CD4-positive, alpha-beta memory T cell (primary cell): ENCODE data around the gene C16orf74. TPM values are rescaled to one million over a fixed set of nuclear protein-coding genes. Genes with fewer than 3 reads are reported as not detected.

Experiments
- CTCF ChIA-PET: fragments of 350-600 bp; sonication (Branson Sonifier 250); formaldehyde crosslinking; loops from one replicate; lab custom pipeline; 2021; ENCODE audit warnings: inconsistent platforms; ENCODE audit not compliant: partially characterized antibody; lab: Charles Lee
- POLR2A ChIA-PET: fragments of 350-600 bp; sonication (Branson Sonifier 250); formaldehyde crosslinking; loops from one replicate; lab custom pipeline; 2021; ENCODE audit not compliant: partially characterized antibody; lab: Charles Lee
- DNase-seq, 5 donors: peaks; one replicate each; pipeline versions ENCODE4 v3.0.0 to v3.0.0-alpha.2; 2020 to 2022; ENCODE audit warnings: mixed read lengths in 1 of 5
- H3K27ac ChIP-seq: one replicate; pipeline ENCODE4 v1.7.0; 2013; ENCODE audit warnings: low read depth, low read length
- H3K27me3 ChIP-seq: 2 replicates; pipeline ENCODE4 v1.7.0; 2013; ENCODE audit warnings: mild to moderate bottlenecking, low read length, moderate library complexity; ENCODE audit not compliant: insufficient read depth
- H3K36me3 ChIP-seq: 2 replicates; pipeline ENCODE4 v1.7.0; 2013; ENCODE audit warnings: mild to moderate bottlenecking, low read length, moderate library complexity; ENCODE audit not compliant: insufficient read depth
- H3K4me1 ChIP-seq: 2 replicates; pipeline ENCODE4 v1.7.0; 2013; ENCODE audit warnings: mild to moderate bottlenecking, low read length, moderate library complexity; ENCODE audit not compliant: insufficient read depth
- H3K4me3 ChIP-seq, 2 donors: one replicate each; pipeline ENCODE4 v1.7.0; 2013; ENCODE audit warnings: low read length in 2 of 2, mild to moderate bottlenecking in 1 of 2
- H3K9me3 ChIP-seq, 2 donors: one replicate each; pipeline ENCODE4 v1.7.0; 2013; ENCODE audit warnings: low read length in 2 of 2, control low read depth in 1 of 2; ENCODE audit not compliant: control insufficient read depth in 1 of 2
- H3K27ac Mint-ChIP-seq, 7 donors: one replicate each; pipeline ENCODE4 v1.8.0; 2020 to 2021; ENCODE audit warnings: mixed read lengths in 7 of 7, mild to moderate bottlenecking in 6 of 7, inconsistent platforms in 3 of 7, moderate library complexity in 3 of 7
- H3K27me3 Mint-ChIP-seq, 2 donors: one replicate each; pipeline ENCODE4 v1.8.0; 2020 to 2021; ENCODE audit warnings: mixed read lengths in 2 of 2
- H3K36me3 Mint-ChIP-seq, 2 donors: one replicate each; pipeline ENCODE4 v1.8.0; 2020 to 2021; ENCODE audit warnings: mixed read lengths in 2 of 2, inconsistent platforms in 1 of 2, mild to moderate bottlenecking in 1 of 2
- H3K4me1 Mint-ChIP-seq, 4 donors: one replicate each; pipeline ENCODE4 v1.8.0; 2020 to 2021; ENCODE audit warnings: mixed read lengths in 4 of 4, mild to moderate bottlenecking in 1 of 4
- H3K4me3 Mint-ChIP-seq, 8 donors: one replicate each; pipeline ENCODE4 v1.8.0; 2020 to 2021; ENCODE audit warnings: mixed read lengths in 8 of 8, mild to moderate bottlenecking in 7 of 8, moderate library complexity in 6 of 8, inconsistent platforms in 3 of 8
- H3K9me3 Mint-ChIP-seq, 8 donors: one replicate each; pipeline ENCODE4 v1.8.0; 2020 to 2021; ENCODE audit warnings: mixed read lengths in 8 of 8, mild to moderate bottlenecking in 5 of 8, inconsistent platforms in 3 of 8, moderate library complexity in 1 of 8
- intact Hi-C: fragments of 100-400 bp; cut with micrococcal nuclease; formaldehyde crosslinking; loops from one replicate; pipeline ENCODE4 v1.15.1; 2023
- polyA plus RNA-seq, 2 donors: library from polyadenylated mRNA; unstranded; fragments of 300-500 nt; fragmentation: Illumina TruSeq; gene quantifications; one replicate each; pipeline ENCODE4 v1.2.3, GENCODE V29; 2021
- total RNA-seq, 2 experiments: library from RNA; stranded (reverse); gene quantifications; one replicate each; pipeline ENCODE4 v1.2.3, GENCODE V29; 2021

The C16orf74 gene
- total and polyA plus RNA-seq, 4 experiments from 2014 or later, result 11.7 to 16.5 (median 14.3) TPM

DNA sequence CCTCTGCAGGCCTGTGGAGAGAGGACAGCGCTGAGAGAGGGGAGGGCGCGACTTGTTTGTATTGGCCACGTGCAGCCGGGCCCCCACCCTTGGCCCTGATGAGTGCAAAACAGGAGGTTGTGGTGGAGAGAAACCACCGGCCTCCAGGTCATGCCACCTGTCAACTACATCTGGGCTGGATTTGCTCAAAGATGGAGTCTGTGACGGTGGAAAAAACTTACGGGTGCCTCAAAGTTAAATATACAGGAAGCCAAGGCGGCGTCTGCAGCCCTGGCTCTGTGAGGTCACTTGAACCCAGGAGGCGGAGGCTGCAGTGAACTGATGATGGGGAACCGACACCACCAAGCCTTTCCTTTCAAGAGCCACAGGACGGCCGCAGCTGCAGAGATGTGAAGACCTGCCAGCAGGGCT is 15.7 kb downstream of the C16orf74 start:
- no peaks in the 10 kb centered on the region for H3K27me3 Mint-ChIP-seq
- Histone ChIP-seq H3K4me1 (peaks cover 30% of the 10 kb centered on the region), H3K4me3 (peak overlapping the region in 1 of 2 donors; percentile 51), H3K27me3 (no peaks in the 10 kb centered on the region), H3K9me3 (no peaks in the 10 kb centered on the region), H3K36me3 (no peaks in the 10 kb centered on the region), H3K27ac (peak overlapping the region; percentile 17)
- peaks cover 10 to 34% (median 17%) of the 10 kb centered on the region in 4 donors for H3K4me1 Mint-ChIP-seq
- peak; percentile 61 to 80 (median 70) for DNase-seq
- H3K4me3 Mint-ChIP-seq, result peak overlapping the region; percentile 66 to 81 (median 74)
- H3K27ac Mint-ChIP-seq, result peak overlapping the region; percentile 65 to 89 (median 79)
- CTCF ChIA-PET, result interaction anchor here (1.0 kb wide), 1 partner anchor 9 kb away, joined by 5 read pairs; no protein-coding TSS in a partner anchor
- H3K36me3 Mint-ChIP-seq, result no peaks in the 10 kb centered on the region
- no peaks in the 10 kb centered on the region for H3K9me3 Mint-ChIP-seq
- intact Hi-C loops, result loop anchor here (1.0 kb wide), 1 partner anchor 46 kb away; no protein-coding TSS in a partner anchor
- POLR2A ChIA-PET, result interaction anchor here (1.2 to 1.3 kb wide), 2 partner anchors 10 to 17 kb away, joined by 3 read pairs; no protein-coding TSS in a partner anchor

DNA sequence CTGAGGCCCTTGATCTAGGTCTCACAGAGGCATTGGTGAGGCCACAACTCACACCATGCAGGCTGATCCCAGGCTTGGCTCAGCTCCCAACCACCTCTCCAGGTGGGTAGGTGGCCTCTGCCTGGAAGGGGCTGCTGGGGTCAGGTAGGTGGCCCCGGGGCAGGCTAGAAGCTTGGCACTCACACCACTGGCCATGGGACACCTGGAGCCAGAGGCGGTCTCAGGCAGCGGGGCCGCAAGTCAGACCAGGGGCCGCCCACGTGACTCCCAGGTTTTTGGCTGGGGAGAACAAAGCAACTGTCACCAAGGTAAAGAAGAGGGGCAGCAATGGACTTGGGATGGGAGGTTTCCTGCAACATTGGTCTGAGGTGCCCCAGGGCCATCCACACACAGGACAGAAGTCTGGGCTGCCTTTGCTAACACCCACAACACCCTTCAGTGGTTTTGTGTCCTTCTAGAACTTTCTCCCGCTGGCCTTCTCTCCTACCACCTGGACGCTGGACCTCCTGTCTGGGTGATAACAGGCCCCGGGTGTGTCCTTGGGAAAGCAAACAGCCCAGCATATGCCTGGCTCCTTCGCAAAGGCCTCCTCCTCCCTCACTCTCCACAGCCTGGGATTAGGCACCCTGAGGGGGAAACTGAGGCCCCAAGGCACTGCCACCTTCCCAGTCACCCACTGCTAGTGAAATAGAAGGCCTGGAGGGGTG is 16.4 kb downstream of the C16orf74 start:
- Histone ChIP-seq H3K4me3 (peak overlapping the region in 1 of 2 donors; percentile 51), H3K4me1 (peaks cover 30% of the 10 kb centered on the region), H3K9me3 (no peaks in the 10 kb centered on the region), H3K27ac (peak overlapping the region; percentile 17), H3K27me3 (no peaks in the 10 kb centered on the region), H3K36me3 (no peaks in the 10 kb centered on the region)
- intact Hi-C loops, result loop anchor here (1.0 kb wide), 1 partner anchor 45 kb away; no protein-coding TSS in a partner anchor
- H3K36me3 Mint-ChIP-seq, result no peaks in the 10 kb centered on the region
- ChIA-PET POLR2A (interaction anchor here (1.2 to 1.3 kb wide), 2 partner anchors 11 to 17 kb away, joined by 3 read pairs; no protein-coding TSS in a partner anchor), CTCF (no interaction called here)
- peak overlapping the region; percentile 66 to 81 (median 74) for H3K4me3 Mint-ChIP-seq
- no peaks in the 10 kb centered on the region for H3K27me3 Mint-ChIP-seq
- H3K9me3 Mint-ChIP-seq, result no peaks in the 10 kb centered on the region
- DNase-seq, result no peak
- peaks cover 11 to 34% (median 19%) of the 10 kb centered on the region in 4 donors for H3K4me1 Mint-ChIP-seq
- H3K27ac Mint-ChIP-seq, result peak overlapping the region; percentile 59 to 89 (median 79)

DNA sequence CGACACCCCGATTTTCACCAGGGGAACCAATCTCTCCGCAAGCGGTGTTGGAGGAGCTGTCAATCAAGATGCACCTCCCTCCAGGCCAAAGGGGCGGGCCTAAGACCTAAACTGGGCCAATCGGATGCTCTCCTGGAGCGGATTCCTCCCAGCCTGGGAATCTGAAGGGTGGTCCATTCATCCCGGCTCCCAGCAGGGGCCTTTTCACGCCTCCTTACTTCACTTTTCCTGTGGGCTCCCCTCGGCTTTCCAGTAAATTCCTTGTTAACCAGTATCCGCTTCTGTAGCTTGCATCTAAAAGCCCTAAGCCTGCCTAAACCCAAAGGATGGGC is 17.1 kb downstream of the C16orf74 start:
- intact Hi-C loops, result no loop called here
- H3K27ac ChIP-seq, result no peak overlapping the region
- no peaks in the 10 kb centered on the region for H3K9me3 Mint-ChIP-seq
- H3K27me3 ChIP-seq, result no peaks in the 10 kb centered on the region
- H3K4me3 ChIP-seq, result no peak overlapping the region
- H3K36me3 Mint-ChIP-seq, result no peaks in the 10 kb centered on the region
- ChIA-PET POLR2A (no interaction called here), CTCF (interaction anchor here (0.6 kb wide), 1 partner anchor 12 kb away, joined by 4 read pairs; no protein-coding TSS in a partner anchor)
- no peak for DNase-seq
- H3K27ac Mint-ChIP-seq, result peak overlapping the region in 2 of 7 donors; percentile 15 to 67
- peak overlapping the region in 1 of 8 donors; percentile 45 for H3K4me3 Mint-ChIP-seq
- H3K27me3 Mint-ChIP-seq, result no peaks in the 10 kb centered on the region
- H3K36me3 ChIP-seq, result no peaks in the 10 kb centered on the region
- H3K4me1 ChIP-seq, result peaks cover 30% of the 10 kb centered on the region
- H3K9me3 ChIP-seq, result no peaks in the 10 kb centered on the region
- H3K4me1 Mint-ChIP-seq, result peaks cover 12 to 34% (median 19%) of the 10 kb centered on the region in 4 donors

DNA sequence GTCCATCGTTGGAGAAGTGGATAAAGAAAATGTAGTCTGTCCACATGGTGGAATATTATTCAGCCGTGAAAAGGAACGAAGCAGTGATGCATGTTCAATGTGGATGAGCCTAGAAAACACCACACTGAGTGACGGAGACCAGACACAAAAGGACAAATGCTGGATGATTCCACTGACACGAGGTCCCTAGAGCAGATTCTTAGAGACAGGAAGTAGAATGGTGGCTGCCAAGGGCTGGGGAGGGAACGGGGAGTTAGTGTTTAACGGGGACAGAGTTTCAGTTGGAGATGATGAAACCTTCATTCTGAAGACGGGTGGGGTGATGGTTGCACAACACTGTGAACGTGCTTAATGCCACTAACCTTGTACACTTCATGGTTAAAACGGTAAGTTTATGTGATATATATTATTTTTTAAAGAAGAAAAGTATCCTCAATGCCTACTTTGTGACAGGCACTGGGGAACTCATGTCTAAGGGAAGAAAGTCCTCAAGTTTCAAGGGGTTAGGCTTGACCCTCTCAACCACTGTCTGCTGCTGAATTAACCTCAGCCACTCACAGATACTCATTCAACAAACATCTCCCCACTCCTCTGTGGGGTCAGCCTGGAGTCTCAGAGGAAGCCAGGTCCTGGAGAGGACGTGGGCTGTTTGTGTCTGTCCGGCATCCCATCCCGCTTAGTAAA is 17.6 kb downstream of the C16orf74 start:
- Mint-ChIP-seq H3K27ac (peak overlapping the region in 5 of 7 donors; percentile 27 to 71 (median 67)), H3K27me3 (no peaks in the 10 kb centered on the region), H3K4me3 (peak overlapping the region in 3 of 8 donors; percentile 6 to 45 (median 31)), H3K9me3 (no peaks in the 10 kb centered on the region), H3K36me3 (no peaks in the 10 kb centered on the region), H3K4me1 (peaks cover 12 to 34% (median 19%) of the 10 kb centered on the region in 4 donors)
- CTCF ChIA-PET, result interaction anchor here (0.6 kb wide), 1 partner anchor 11 kb away, joined by 4 read pairs; no protein-coding TSS in a partner anchor
- Histone ChIP-seq H3K4me3 (no peak overlapping the region), H3K27me3 (no peaks in the 10 kb centered on the region), H3K4me1 (peaks cover 30% of the 10 kb centered on the region), H3K27ac (no peak overlapping the region), H3K36me3 (no peaks in the 10 kb centered on the region), H3K9me3 (no peaks in the 10 kb centered on the region)
- no peak for DNase-seq
- POLR2A ChIA-PET, result no interaction called here
- intact Hi-C loops, result no loop called here

DNA sequence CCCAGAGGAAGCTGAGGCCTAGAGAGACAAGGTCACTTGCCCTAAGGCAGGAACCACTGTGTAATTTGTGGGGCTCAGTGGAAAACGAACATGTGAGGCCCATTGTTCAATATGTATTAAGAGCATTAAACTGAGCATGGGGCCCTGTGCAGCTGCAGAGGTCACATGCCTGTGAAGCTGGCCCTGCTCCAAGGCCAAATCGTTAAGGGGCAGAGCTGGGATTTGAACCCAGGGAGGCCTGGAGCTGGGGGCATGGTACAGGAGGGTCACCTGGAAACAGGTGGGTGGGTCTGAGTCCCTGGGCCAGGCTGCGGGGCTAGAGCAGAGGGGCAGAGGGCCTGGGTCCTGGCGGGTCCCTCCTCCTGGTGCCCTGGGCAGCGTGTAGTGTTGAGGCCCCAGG is 19.7 kb downstream of the C16orf74 start:
- DNase-seq, result no peak
- H3K4me1 ChIP-seq, result peaks cover 28% of the 10 kb centered on the region
- H3K36me3 ChIP-seq, result no peaks in the 10 kb centered on the region
- H3K27ac ChIP-seq, result no peak overlapping the region
- ChIA-PET POLR2A (interaction anchor here (1.7 kb wide), 1 partner anchor 14 kb away, joined by 3 read pairs; no protein-coding TSS in a partner anchor), CTCF (interaction anchor here (0.7 to 0.8 kb wide), 2 partner anchors 14 to 29 kb away, joined by 3 read pairs; no protein-coding TSS in a partner anchor)
- intact Hi-C loops, result no loop called here
- H3K27me3 ChIP-seq, result no peaks in the 10 kb centered on the region
- peak overlapping the region in 3 of 7 donors; percentile 3 to 85 (median 57) for H3K27ac Mint-ChIP-seq
- no peaks in the 10 kb centered on the region for H3K27me3 Mint-ChIP-seq
- H3K9me3 Mint-ChIP-seq, result no peaks in the 10 kb centered on the region
- H3K36me3 Mint-ChIP-seq, result peaks cover under 1 to 5% of the 10 kb centered on the region in 2 donors
- no peaks in the 10 kb centered on the region for H3K9me3 ChIP-seq
- H3K4me3 ChIP-seq, result no peak overlapping the region
- H3K4me3 Mint-ChIP-seq, result no peak overlapping the region
- peaks cover 12 to 32% (median 18%) of the 10 kb centered on the region in 4 donors for H3K4me1 Mint-ChIP-seq

DNA sequence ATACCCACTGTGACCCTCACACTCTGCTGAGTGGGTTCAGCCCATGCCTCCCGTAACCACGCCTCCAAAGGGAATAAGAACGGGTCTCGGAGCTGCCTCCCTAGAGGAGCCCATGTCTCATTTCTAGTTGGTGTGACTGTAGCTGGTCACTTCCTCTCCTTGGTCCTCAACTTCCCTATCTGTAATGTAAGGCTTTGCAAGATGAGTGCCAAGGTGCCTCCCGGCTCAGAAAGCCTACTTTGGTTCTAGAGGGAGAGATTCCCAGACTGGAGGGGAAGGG is 20.8 kb downstream of the C16orf74 start:
- H3K27me3 Mint-ChIP-seq, result no peaks in the 10 kb centered on the region
- H3K27ac Mint-ChIP-seq, result peak overlapping the region in 1 of 7 donors; percentile 68
- ChIA-PET POLR2A (interaction anchor here (1.7 kb wide), 1 partner anchor 13 kb away, joined by 3 read pairs; no protein-coding TSS in a partner anchor), CTCF (no interaction called here)
- peaks cover 6 to 21% (median 12%) of the 10 kb centered on the region in 4 donors for H3K4me1 Mint-ChIP-seq
- H3K27me3 ChIP-seq, result no peaks in the 10 kb centered on the region
- no peaks in the 10 kb centered on the region for H3K36me3 ChIP-seq
- no peak for DNase-seq
- no peak overlapping the region for H3K4me3 Mint-ChIP-seq
- H3K4me1 ChIP-seq, result peaks cover 17% of the 10 kb centered on the region
- H3K9me3 Mint-ChIP-seq, result no peaks in the 10 kb centered on the region
- peaks cover 3 to 12% of the 10 kb centered on the region in 2 donors for H3K36me3 Mint-ChIP-seq
- no peaks in the 10 kb centered on the region for H3K9me3 ChIP-seq
- no peak overlapping the region for H3K4me3 ChIP-seq
- no peak overlapping the region for H3K27ac ChIP-seq
- intact Hi-C loops, result no loop called here
